ENCODE data around the gene MPRIP. TPM values are rescaled to one million over a fixed set of nuclear protein-coding genes. Genes with fewer than 3 reads are reported as not detected.

The MPRIP gene
- total RNA-seq, 1 experiment from 2014 or later: 132 TPM

- Histone ChIP-seq H3K56ac (ENCODE audit: insufficient read length, low read depth, low read length) (no peak overlapping the region), H3K18ac (ENCODE audit: insufficient read length, low read depth, low read length) (no peak overlapping the region), H3K79me2 (ENCODE audit: insufficient read depth, low read length) (peaks cover 1% of the 10 kb centered on the region; the same call in 1 of the 2 replicates), H3K79me1 (ENCODE audit: insufficient read depth, low read depth, low read length, poor library complexity, severe bottlenecking) (peaks cover 8% of the 10 kb centered on the region), H3K23ac (ENCODE audit: insufficient read length, low read depth, low read length) (no peak overlapping the region), H4K91ac (ENCODE audit: insufficient read length, low read depth, low read length) (no peak overlapping the region), H3K27ac (ENCODE audit: insufficient read length, low read depth, low read length) (no peak overlapping the region), H2BK5ac (ENCODE audit: insufficient read length, low read length) (no peak overlapping the region), H3K9me3 (ENCODE audit: control insufficient read depth, low read depth, low read length) (no peaks in the 10 kb centered on the region), H3K4ac (ENCODE audit: low read depth, low read length) (no peak overlapping the region), H4K8ac (replicated peaks; ENCODE audit: insufficient read length, low read depth, low read length) (no peak overlapping the region), H3T11ph (ENCODE audit: low read length) (no peak overlapping the region), H3K23me2 (ENCODE audit: insufficient read length, low read depth, low read length, poor library complexity, severe bottlenecking) (no peaks in the 10 kb centered on the region), H4K20me1 (ENCODE audit: control insufficient read depth, insufficient read depth, insufficient read length) (no peaks in the 10 kb centered on the region), H3K27me3 (ENCODE audit: insufficient read depth, low read length) (no peaks in the 10 kb centered on the region), H3K4me2 (ENCODE audit: insufficient read depth, insufficient read length, low read length) (no peak overlapping the region), H2BK15ac (ENCODE audit: low read depth, low read length) (no peak overlapping the region), H2BK20ac (ENCODE audit: low read depth, low read length, poor library complexity, severe bottlenecking) (no peak overlapping the region), H2AK5ac (ENCODE audit: insufficient read length, low read length) (no peak overlapping the region), H3K9ac (ENCODE audit: extremely low read depth, insufficient read length, low read length) (no peak overlapping the region), H2AFZ (ENCODE audit: low read length) (no peak overlapping the region), H4K5ac (ENCODE audit: insufficient read length, low read depth, low read length) (no peak overlapping the region), H3K4me1 (ENCODE audit: insufficient read depth, low read length) (no peaks in the 10 kb centered on the region; the same call in 1 of the 2 replicates), H3K14ac (ENCODE audit: insufficient read depth, low read length) (no peak overlapping the region), H2BK120ac (ENCODE audit: low read depth, low read length, poor library complexity, severe bottlenecking) (no peak overlapping the region), H2BK12ac (ENCODE audit: insufficient read length, low read depth, low read length) (no peak overlapping the region)
- no CpG with 5 or more reads among the region's 2 CpGs for WGBS (ENCODE audit: extremely low coverage, insufficient read length, low lambda C conversion rate)
- no peak for TF ChIP-seq CTCF (conservative IDR thresholded peaks at IDR 0.05)
- DNase-seq: no peak
- H3K4me1 Mint-ChIP-seq: peaks cover 2 to 3% of the 10 kb centered on the region in 2 experiments; a peak in 2 of 4 replicates
- no peaks in the 10 kb centered on the region for H3K27me3 Mint-ChIP-seq (ENCODE audit: low read depth)
- H3K27ac Mint-ChIP-seq: no peak overlapping the region
- peaks cover 0 to 15% (median 4%) of the 10 kb centered on the region in 3 experiments; a peak in 5 of 7 replicates for H3K36me3 Mint-ChIP-seq (ENCODE audit: insufficient read depth in 1 of 3, low read depth in 3 of 3)
- H3K9me3 Mint-ChIP-seq: no peaks in the 10 kb centered on the region
- H3K4me3 Mint-ChIP-seq: no peak overlapping the region
Measured at GRCh38 chr17:17066021-17066420, 23.8 kb downstream of the MPRIP start.

All from H9 (cell line).